Ishikawa (cell line): ENCODE results near the gene TNFRSF25.
A peak's percentile ranks its signal among the peaks of the same experiment; 100 is the strongest.

Experiments used
- CEBPB ChIP-seq: IDR thresholded peaks from 2 replicates; pipeline ENCODE4 v1.6.1; 2012
- CREB1 ChIP-seq: IDR thresholded peaks from 2 replicates; pipeline ENCODE4 v1.6.1; 2012; ENCODE audit warnings: low read depth
- EGR1 ChIP-seq: IDR thresholded peaks from 2 replicates; pipeline ENCODE4 v1.6.1; 2012
- EP300 ChIP-seq: IDR thresholded peaks from 2 replicates; pipeline ENCODE4 v1.6.1; 2012; ENCODE audit warnings: borderline replicate concordance
- FOXM1 ChIP-seq: IDR thresholded peaks from 2 replicates; pipeline ENCODE4 v1.6.1; 2012; ENCODE audit warnings: low read depth, borderline replicate concordance
- MAX ChIP-seq: IDR thresholded peaks from 2 replicates; pipeline ENCODE4 v1.6.1; 2012
- NFIC ChIP-seq: IDR thresholded peaks from 2 replicates; pipeline ENCODE4 v1.6.1; 2012
- RAD21 ChIP-seq: IDR thresholded peaks from 2 replicates; pipeline ENCODE4 v1.6.1; 2012; ENCODE audit warnings: low read depth
- TAF1 ChIP-seq: IDR thresholded peaks from 2 replicates; pipeline ENCODE4 v1.6.1; 2012; ENCODE audit warnings: low read depth, mild to moderate bottlenecking
- TCF12 ChIP-seq: IDR thresholded peaks from 2 replicates; pipeline ENCODE4 v1.6.1; 2012; ENCODE audit warnings: low read depth
- TEAD4 ChIP-seq: IDR thresholded peaks from 2 replicates; pipeline ENCODE4 v1.6.1; 2012
- YY1 ChIP-seq: IDR thresholded peaks from 2 replicates; pipeline ENCODE4 v1.6.1; 2012; ENCODE audit warnings: low read depth
- ZBTB7A ChIP-seq: IDR thresholded peaks from 2 replicates; pipeline ENCODE4 v1.6.1; 2012; ENCODE audit warnings: low read depth
- TF ChIP-seq, protein P1 (sequence below): IDR thresholded peaks from 2 replicates; pipeline ENCODE4 v1.6.1; 2012
- TF ChIP-seq, protein P2 (sequence below): IDR thresholded peaks from 2 replicates; pipeline ENCODE4 v1.6.1; 2012; ENCODE audit warnings: low read depth, mild to moderate bottlenecking

Gene TNFRSF25

DNA sequence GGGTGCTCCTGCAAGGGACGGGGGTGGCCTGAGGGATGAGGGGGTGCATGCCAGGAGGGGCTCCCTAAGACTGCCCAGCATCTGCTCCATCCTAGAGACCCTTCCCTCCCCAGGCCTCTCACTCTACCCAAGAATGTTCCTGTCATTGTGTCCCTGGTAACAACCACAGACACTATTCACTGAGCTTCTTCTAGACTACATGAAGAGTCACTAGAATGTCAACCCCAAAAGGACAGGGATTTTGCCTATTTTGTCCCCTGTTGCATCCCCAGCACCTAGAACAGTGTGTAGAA lies 2.9 kb downstream of the TNFRSF25 start:
- TF ChIP-seq ZBTB7A: no peak
- TF ChIP-seq FOXM1: no peak
- no peak for TF ChIP-seq EGR1
- TF ChIP-seq TEAD4: peak; percentile 12; the same call in 1 of the 2 replicates
- TF ChIP-seq, protein P1, sequence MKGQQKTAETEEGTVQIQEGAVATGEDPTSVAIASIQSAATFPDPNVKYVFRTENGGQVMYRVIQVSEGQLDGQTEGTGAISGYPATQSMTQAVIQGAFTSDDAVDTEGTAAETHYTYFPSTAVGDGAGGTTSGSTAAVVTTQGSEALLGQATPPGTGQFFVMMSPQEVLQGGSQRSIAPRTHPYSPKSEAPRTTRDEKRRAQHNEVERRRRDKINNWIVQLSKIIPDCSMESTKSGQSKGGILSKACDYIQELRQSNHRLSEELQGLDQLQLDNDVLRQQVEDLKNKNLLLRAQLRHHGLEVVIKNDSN: no peak
- TF ChIP-seq, protein P2, sequence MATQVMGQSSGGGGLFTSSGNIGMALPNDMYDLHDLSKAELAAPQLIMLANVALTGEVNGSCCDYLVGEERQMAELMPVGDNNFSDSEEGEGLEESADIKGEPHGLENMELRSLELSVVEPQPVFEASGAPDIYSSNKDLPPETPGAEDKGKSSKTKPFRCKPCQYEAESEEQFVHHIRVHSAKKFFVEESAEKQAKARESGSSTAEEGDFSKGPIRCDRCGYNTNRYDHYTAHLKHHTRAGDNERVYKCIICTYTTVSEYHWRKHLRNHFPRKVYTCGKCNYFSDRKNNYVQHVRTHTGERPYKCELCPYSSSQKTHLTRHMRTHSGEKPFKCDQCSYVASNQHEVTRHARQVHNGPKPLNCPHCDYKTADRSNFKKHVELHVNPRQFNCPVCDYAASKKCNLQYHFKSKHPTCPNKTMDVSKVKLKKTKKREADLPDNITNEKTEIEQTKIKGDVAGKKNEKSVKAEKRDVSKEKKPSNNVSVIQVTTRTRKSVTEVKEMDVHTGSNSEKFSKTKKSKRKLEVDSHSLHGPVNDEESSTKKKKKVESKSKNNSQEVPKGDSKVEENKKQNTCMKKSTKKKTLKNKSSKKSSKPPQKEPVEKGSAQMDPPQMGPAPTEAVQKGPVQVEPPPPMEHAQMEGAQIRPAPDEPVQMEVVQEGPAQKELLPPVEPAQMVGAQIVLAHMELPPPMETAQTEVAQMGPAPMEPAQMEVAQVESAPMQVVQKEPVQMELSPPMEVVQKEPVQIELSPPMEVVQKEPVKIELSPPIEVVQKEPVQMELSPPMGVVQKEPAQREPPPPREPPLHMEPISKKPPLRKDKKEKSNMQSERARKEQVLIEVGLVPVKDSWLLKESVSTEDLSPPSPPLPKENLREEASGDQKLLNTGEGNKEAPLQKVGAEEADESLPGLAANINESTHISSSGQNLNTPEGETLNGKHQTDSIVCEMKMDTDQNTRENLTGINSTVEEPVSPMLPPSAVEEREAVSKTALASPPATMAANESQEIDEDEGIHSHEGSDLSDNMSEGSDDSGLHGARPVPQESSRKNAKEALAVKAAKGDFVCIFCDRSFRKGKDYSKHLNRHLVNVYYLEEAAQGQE: no peak
- no peak for TF ChIP-seq TCF12
- TF ChIP-seq MAX: no peak

GRCh38 chr1:6462412-6463119 lies 3.4 kb downstream of the TNFRSF25 start:
- TF ChIP-seq TCF12 (no peak), NFIC (peak; percentile 69)

- TF ChIP-seq EP300 (no peak), TAF1 (no peak), RAD21 (no peak), MAX (no peak), YY1 (no peak), CEBPB (no peak), EGR1 (no peak)
- TF ChIP-seq, protein P1: no peak
Observed at GRCh38 chr1:6461538-6462411, 4.2 kb downstream of the TNFRSF25 start.

- TF ChIP-seq ZBTB7A: no peak
Observed at GRCh38 chr1:6461051-6461530, 4.9 kb downstream of the TNFRSF25 start.

- TF ChIP-seq NFIC (no peak), TAF1 (no peak), YY1 (no peak), ZBTB7A (no peak), FOXM1 (no peak), CEBPB (no peak), EP300 (no peak), TEAD4 (no peak), MAX (no peak), CREB1 (no peak), TCF12 (no peak), EGR1 (no peak), RAD21 (no peak)
- TF ChIP-seq, protein P2: no peak
- TF ChIP-seq, protein P1: no peak
Observed at GRCh38 chr1:6460301-6461050, 5.5 kb downstream of the TNFRSF25 start.
